ENCODE results near the gene MLLT3.

Gene MLLT3

DNA sequence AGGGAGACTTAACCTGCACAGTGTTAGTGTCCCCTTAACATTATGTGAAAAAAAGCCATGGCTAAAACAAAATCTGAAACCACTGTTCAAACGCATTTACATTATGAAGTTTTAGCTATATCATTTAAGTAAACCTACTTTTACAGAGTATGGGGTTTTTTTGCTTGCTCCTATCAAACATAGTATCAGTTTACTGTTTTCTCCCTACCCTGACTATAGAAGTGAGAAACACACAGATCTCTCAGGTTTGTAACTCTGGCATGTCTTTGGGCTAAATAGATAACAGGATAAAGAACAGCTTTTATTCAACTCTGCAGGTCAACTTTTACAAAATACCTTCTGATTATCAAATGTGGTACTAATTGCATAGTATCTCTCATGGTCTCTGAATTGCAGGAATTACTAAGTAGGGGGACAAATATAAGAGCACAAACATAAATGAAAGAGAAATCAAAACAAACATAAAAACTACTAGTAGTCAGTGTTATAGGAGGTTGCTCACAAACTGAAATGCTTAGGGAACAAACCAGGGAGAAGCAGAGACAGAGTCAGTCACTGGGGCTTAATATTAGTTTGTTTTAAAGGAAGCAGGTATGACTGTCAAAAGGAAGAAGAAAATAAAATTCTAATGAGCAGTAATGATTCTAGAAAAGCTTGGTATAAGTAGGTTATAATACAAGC is 155.8 kb downstream of the MLLT3 start:
- H3K9ac ChIP-seq (ENCODE audit: low read length) = no peak overlapping the region

DNA sequence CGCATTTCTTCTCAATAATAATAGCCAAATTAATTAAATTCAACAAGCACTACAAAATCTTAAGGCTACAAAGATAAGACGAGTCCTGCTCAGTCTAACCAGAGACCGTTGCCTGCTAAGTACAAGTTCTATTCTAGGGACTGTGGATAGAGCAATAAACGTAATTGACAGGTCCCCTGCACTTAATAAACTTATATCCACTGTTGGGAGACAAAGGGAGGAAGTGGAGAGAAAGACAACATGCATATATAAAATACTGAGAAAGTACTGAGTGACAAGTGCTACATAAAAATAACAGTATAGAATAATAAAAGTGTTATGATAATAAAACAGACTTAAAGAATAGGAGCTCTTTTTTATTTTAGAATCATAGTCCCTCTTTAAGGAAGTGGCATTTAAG is 158.1 kb downstream of the MLLT3 start:
- Histone ChIP-seq H3K36me3 (ENCODE audit: low read length) (no peaks in the 10 kb centered on the region), H3K27ac (ENCODE audit: low read depth, low read length) (no peak overlapping the region), H3K9me2 (replicated peaks; ENCODE audit: insufficient read depth, low read length) (no peaks in the 10 kb centered on the region), H3K4me3 (ENCODE audit: insufficient read depth, low read length, poor library complexity, severe bottlenecking) (no peak overlapping the region), H3K27me3 (ENCODE audit: low read length) (no peaks in the 10 kb centered on the region), H3F3A (ENCODE audit: insufficient read depth) (no peaks in the 10 kb centered on the region), H4K20me1 (ENCODE audit: low read depth, low read length) (peaks cover 22% of the 10 kb centered on the region), H2AFZ (ENCODE audit: low read depth, low read length, severe bottlenecking) (no peak overlapping the region), H3K4me2 (ENCODE audit: low read depth, low read length, poor library complexity, severe bottlenecking) (no peak overlapping the region), H3K9me3 (ENCODE audit: insufficient read depth, low read length) (no peaks in the 10 kb centered on the region), H3K79me2 (ENCODE audit: insufficient read depth, low read length) (no peaks in the 10 kb centered on the region; the same call in 1 of the 2 replicates), H3K9ac (ENCODE audit: low read length) (no peak overlapping the region)
- TF ChIP-seq EZH2phosphoT487 (conservative IDR thresholded peaks at IDR 0.05; ENCODE audit: low read length) = no peak
- TF ChIP-seq, protein P1, sequence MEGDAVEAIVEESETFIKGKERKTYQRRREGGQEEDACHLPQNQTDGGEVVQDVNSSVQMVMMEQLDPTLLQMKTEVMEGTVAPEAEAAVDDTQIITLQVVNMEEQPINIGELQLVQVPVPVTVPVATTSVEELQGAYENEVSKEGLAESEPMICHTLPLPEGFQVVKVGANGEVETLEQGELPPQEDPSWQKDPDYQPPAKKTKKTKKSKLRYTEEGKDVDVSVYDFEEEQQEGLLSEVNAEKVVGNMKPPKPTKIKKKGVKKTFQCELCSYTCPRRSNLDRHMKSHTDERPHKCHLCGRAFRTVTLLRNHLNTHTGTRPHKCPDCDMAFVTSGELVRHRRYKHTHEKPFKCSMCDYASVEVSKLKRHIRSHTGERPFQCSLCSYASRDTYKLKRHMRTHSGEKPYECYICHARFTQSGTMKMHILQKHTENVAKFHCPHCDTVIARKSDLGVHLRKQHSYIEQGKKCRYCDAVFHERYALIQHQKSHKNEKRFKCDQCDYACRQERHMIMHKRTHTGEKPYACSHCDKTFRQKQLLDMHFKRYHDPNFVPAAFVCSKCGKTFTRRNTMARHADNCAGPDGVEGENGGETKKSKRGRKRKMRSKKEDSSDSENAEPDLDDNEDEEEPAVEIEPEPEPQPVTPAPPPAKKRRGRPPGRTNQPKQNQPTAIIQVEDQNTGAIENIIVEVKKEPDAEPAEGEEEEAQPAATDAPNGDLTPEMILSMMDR (IDR thresholded peaks at IDR 0.05; ENCODE audit: insufficient read depth, low read length, poor library complexity, severe bottlenecking) = no peak

More for the DNA sequence above, 155.8 kb downstream of the MLLT3 start:
- no peaks in the 10 kb centered on the region; the same call in 1 of the 2 replicates for H3K79me2 ChIP-seq (ENCODE audit: insufficient read depth, low read length)
- no peaks in the 10 kb centered on the region for H3K36me3 ChIP-seq (ENCODE audit: low read length)
- no peak overlapping the region for H3K4me3 ChIP-seq (ENCODE audit: insufficient read depth, low read length, poor library complexity, severe bottlenecking)
- H3K9me3 ChIP-seq (ENCODE audit: insufficient read depth, low read length) = no peaks in the 10 kb centered on the region
- TF ChIP-seq, protein P1 (IDR thresholded peaks at IDR 0.05; ENCODE audit: insufficient read depth, low read length, poor library complexity, severe bottlenecking) = no peak
- no peak for TF ChIP-seq EZH2phosphoT487 (conservative IDR thresholded peaks at IDR 0.05; ENCODE audit: low read length)
- H3K27me3 ChIP-seq (ENCODE audit: low read length) = no peaks in the 10 kb centered on the region
- H2AFZ ChIP-seq (ENCODE audit: low read depth, low read length, severe bottlenecking) = no peak overlapping the region
- no peaks in the 10 kb centered on the region for H3K9me2 ChIP-seq (replicated peaks; ENCODE audit: insufficient read depth, low read length)
- no peak overlapping the region for H3K4me2 ChIP-seq (ENCODE audit: low read depth, low read length, poor library complexity, severe bottlenecking)
- no peaks in the 10 kb centered on the region for H3F3A ChIP-seq (ENCODE audit: insufficient read depth)
- H3K27ac ChIP-seq (ENCODE audit: low read depth, low read length) = no peak overlapping the region
- H4K20me1 ChIP-seq (ENCODE audit: low read depth, low read length) = peaks cover 21% of the 10 kb centered on the region

DNA sequence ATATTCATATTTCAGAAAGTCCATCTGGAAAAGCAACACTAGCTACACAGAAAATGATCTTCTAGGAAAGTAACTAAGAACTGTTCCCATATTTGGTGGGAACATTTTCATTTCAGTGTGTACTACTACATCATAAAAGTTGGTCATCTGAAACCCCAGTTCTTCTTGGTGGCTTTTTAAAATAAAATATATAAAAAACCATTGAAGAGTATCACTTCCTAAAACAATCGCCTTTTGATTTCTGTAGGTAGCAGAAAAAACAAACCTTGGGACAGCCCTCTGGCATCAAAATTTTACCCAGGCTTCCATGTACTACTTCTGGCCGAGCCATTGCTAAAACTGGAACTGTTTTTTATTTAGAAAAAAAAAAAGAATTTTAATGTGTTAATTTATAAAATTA is 158.5 kb downstream of the MLLT3 start:
- Histone ChIP-seq H3K9ac (ENCODE audit: low read length) (no peak overlapping the region), H3K27me3 (ENCODE audit: low read length) (no peaks in the 10 kb centered on the region), H3K9me2 (replicated peaks; ENCODE audit: insufficient read depth, low read length) (no peaks in the 10 kb centered on the region), H3K79me2 (ENCODE audit: insufficient read depth, low read length) (no peaks in the 10 kb centered on the region; the same call in 1 of the 2 replicates), H3K4me2 (ENCODE audit: low read depth, low read length, poor library complexity, severe bottlenecking) (no peak overlapping the region), H3K9me3 (ENCODE audit: insufficient read depth, low read length) (no peaks in the 10 kb centered on the region), H2AFZ (ENCODE audit: low read depth, low read length, severe bottlenecking) (no peak overlapping the region), H3K4me3 (ENCODE audit: insufficient read depth, low read length, poor library complexity, severe bottlenecking) (no peak overlapping the region), H3K27ac (ENCODE audit: low read depth, low read length) (no peak overlapping the region), H3F3A (ENCODE audit: insufficient read depth) (no peaks in the 10 kb centered on the region), H4K20me1 (ENCODE audit: low read depth, low read length) (peaks cover 19% of the 10 kb centered on the region), H3K36me3 (ENCODE audit: low read length) (no peaks in the 10 kb centered on the region)
- TF ChIP-seq, protein P1 (IDR thresholded peaks at IDR 0.05; ENCODE audit: insufficient read depth, low read length, poor library complexity, severe bottlenecking) = no peak
- TF ChIP-seq EZH2phosphoT487 (conservative IDR thresholded peaks at IDR 0.05; ENCODE audit: low read length) = no peak

All from SU-DHL-6 (cell line).